T-helper 17 cell (primary cell): Measurements from ENCODE around the gene ITK. TPM values are rescaled to one million over a fixed set of nuclear protein-coding genes. Genes with fewer than 3 reads are reported as not detected.
"Not testable (repeated sequence)": the region's sequence is repeated elsewhere in the genome, so short reads cannot be mapped to it uniquely, and the experiment has no call there.

Experiments
- ATAC-seq: fragments of 150-1000 bp; cut with Tn5 transposase; 2 replicates; pipeline ENCODE4 v1.10.0; 2021; ENCODE audit warnings: mild to moderate bottlenecking, moderate library complexity
- DNase-seq, 3 donors: peaks; one replicate each; pipeline versions ENCODE4 v3.0.0 to v3.0.0-alpha.2; 2020 to 2021
- H3K9me3 ChIP-seq: one replicate; pipeline ENCODE4 v1.7.0; 2013; ENCODE audit warnings: low read length, mild to moderate bottlenecking; ENCODE audit not compliant: control insufficient read depth, poor library complexity, severe bottlenecking
- H3K27ac Mint-ChIP-seq: one replicate; pipeline ENCODE4 v1.8.0; 2022; ENCODE audit warnings: mild to moderate bottlenecking, moderate library complexity, mixed read lengths
- H3K27me3 Mint-ChIP-seq: one replicate; pipeline ENCODE4 v1.8.0; 2022; ENCODE audit warnings: mixed read lengths
- H3K36me3 Mint-ChIP-seq: one replicate; pipeline ENCODE4 v1.8.0; 2022; ENCODE audit warnings: low read depth, mixed read lengths
- H3K4me1 Mint-ChIP-seq: one replicate; pipeline ENCODE4 v1.8.0; 2022; ENCODE audit warnings: mild to moderate bottlenecking, mixed read lengths
- H3K4me3 Mint-ChIP-seq: one replicate; pipeline ENCODE4 v1.8.0; 2022; ENCODE audit warnings: mild to moderate bottlenecking, moderate library complexity, mixed read lengths
- total RNA-seq, 4 donors: library from RNA in 2 of 4; stranded (reverse) in 2 of 4; gene quantifications; one replicate each; pipeline ENCODE4 v1.2.3 and lab custom pipeline; 2022 to 2026

Gene ITK
- total RNA-seq, 2 donors from 2014 or later: 235 to 319 TPM

- Mint-ChIP-seq H3K27me3 (no peaks in the 10 kb centered on the region), H3K36me3 (peaks cover 18% of the 10 kb centered on the region), H3K4me3 (peak overlapping the region; percentile 97), H3K27ac (peak overlapping the region; percentile 97), H3K4me1 (peaks cover 55% of the 10 kb centered on the region)
- no peaks in the 10 kb centered on the region for H3K9me3 ChIP-seq
- DNase-seq (no peak), ATAC-seq (no peak)
Measured at GRCh38 chr5:157182143-157182757, 1.6 kb downstream of the ITK start.

GRCh38 chr5:157184117-157184670 is 3.6 kb downstream of the ITK start:
- Mint-ChIP-seq H3K27ac (peak overlapping the region; percentile 97), H3K4me3 (peak overlapping the region; percentile 97), H3K27me3 (no peaks in the 10 kb centered on the region), H3K36me3 (peaks cover 23% of the 10 kb centered on the region), H3K4me1 (peaks cover 55% of the 10 kb centered on the region)
- DNase-seq (no peak), ATAC-seq (no peak)
- no peaks in the 10 kb centered on the region for H3K9me3 ChIP-seq

GRCh38 chr5:157185122-157185521 is 4.5 kb downstream of the ITK start:
- ATAC-seq, H3K9me3 ChIP-seq, DNase-seq, H3K27me3 Mint-ChIP-seq: not testable (repeated sequence)
- Mint-ChIP-seq H3K4me3 (peak overlapping the region; percentile 97), H3K4me1 (peaks cover 54% of the 10 kb centered on the region), H3K36me3 (peaks cover 23% of the 10 kb centered on the region), H3K27ac (peak overlapping the region; percentile 97)

- DNase-seq: no peak
- ATAC-seq: peak; percentile 11
- H3K27ac Mint-ChIP-seq: peak overlapping the region; percentile 97
- peak overlapping the region; percentile 97 for H3K4me3 Mint-ChIP-seq
- H3K4me1 Mint-ChIP-seq: peaks cover 56% of the 10 kb centered on the region
- no peaks in the 10 kb centered on the region for H3K9me3 ChIP-seq
- peaks cover 27% of the 10 kb centered on the region for H3K36me3 Mint-ChIP-seq
- no peaks in the 10 kb centered on the region for H3K27me3 Mint-ChIP-seq
Measured at GRCh38 chr5:157186309-157187045, 5.8 kb downstream of the ITK start.

GRCh38 chr5:157187046-157187754 is 6.6 kb downstream of the ITK start:
- peaks cover 27% of the 10 kb centered on the region for H3K36me3 Mint-ChIP-seq
- ATAC-seq (peak; percentile 38), DNase-seq (no peak)
- H3K27me3 Mint-ChIP-seq: no peaks in the 10 kb centered on the region
- H3K9me3 ChIP-seq: peaks cover 2% of the 10 kb centered on the region
- peak overlapping the region; percentile 97 for H3K4me3 Mint-ChIP-seq
- peaks cover 62% of the 10 kb centered on the region for H3K4me1 Mint-ChIP-seq
- H3K27ac Mint-ChIP-seq: peak overlapping the region; percentile 97

- peak; percentile 15 for ATAC-seq
- H3K9me3 ChIP-seq: peaks cover 3% of the 10 kb centered on the region
- no peaks in the 10 kb centered on the region for H3K27me3 Mint-ChIP-seq
- H3K4me1 Mint-ChIP-seq: peaks cover 70% of the 10 kb centered on the region
- no peak for DNase-seq
- H3K36me3 Mint-ChIP-seq: peaks cover 27% of the 10 kb centered on the region
- peak overlapping the region; percentile 97 for H3K4me3 Mint-ChIP-seq
- peak overlapping the region; percentile 97 for H3K27ac Mint-ChIP-seq
Measured at GRCh38 chr5:157188270-157188669, 7.6 kb downstream of the ITK start.

GRCh38 chr5:157189223-157189622 is 8.6 kb downstream of the ITK start:
- no peak for ATAC-seq
- peak overlapping the region; percentile 97 for H3K27ac Mint-ChIP-seq
- DNase-seq: no peak
- peaks cover 3% of the 10 kb centered on the region for H3K9me3 ChIP-seq
- H3K4me1 Mint-ChIP-seq: peaks cover 69% of the 10 kb centered on the region
- H3K36me3 Mint-ChIP-seq: peaks cover 20% of the 10 kb centered on the region
- peak overlapping the region; percentile 97 for H3K4me3 Mint-ChIP-seq
- no peaks in the 10 kb centered on the region for H3K27me3 Mint-ChIP-seq

GRCh38 chr5:157193699-157194424 is 13.2 kb downstream of the ITK start:
- H3K9me3 ChIP-seq: peaks cover 3% of the 10 kb centered on the region
- peaks cover 69% of the 10 kb centered on the region for H3K4me1 Mint-ChIP-seq
- H3K27ac Mint-ChIP-seq: peak overlapping the region; percentile 97
- ATAC-seq (peak; percentile 66), DNase-seq (no peak)
- no peaks in the 10 kb centered on the region for H3K27me3 Mint-ChIP-seq
- H3K36me3 Mint-ChIP-seq: peaks cover 12% of the 10 kb centered on the region
- H3K4me3 Mint-ChIP-seq: peak overlapping the region; percentile 77

- H3K27ac Mint-ChIP-seq: peak overlapping the region; percentile 97
- H3K4me1 Mint-ChIP-seq: peaks cover 62% of the 10 kb centered on the region
- DNase-seq: no peak
- peaks cover 10% of the 10 kb centered on the region for H3K36me3 Mint-ChIP-seq
- H3K27me3 Mint-ChIP-seq: no peaks in the 10 kb centered on the region
- ATAC-seq: peak; percentile 55
- peak overlapping the region; percentile 73 for H3K4me3 Mint-ChIP-seq
- H3K9me3 ChIP-seq: peaks cover 3% of the 10 kb centered on the region
Measured at GRCh38 chr5:157196045-157196444, 15.4 kb downstream of the ITK start.

GRCh38 chr5:157197086-157197485 is 16.4 kb downstream of the ITK start:
- Mint-ChIP-seq H3K4me1 (peaks cover 63% of the 10 kb centered on the region), H3K36me3 (peaks cover 10% of the 10 kb centered on the region), H3K4me3 (peak overlapping the region; percentile 57), H3K27me3 (no peaks in the 10 kb centered on the region), H3K27ac (peak overlapping the region; percentile 97)
- H3K9me3 ChIP-seq: peaks cover 3% of the 10 kb centered on the region
- ATAC-seq (peak; percentile 66), DNase-seq (peak in 1 of 3 donors; percentile 30)

GRCh38 chr5:157198277-157198986 is 17.8 kb downstream of the ITK start:
- ATAC-seq (peak; percentile 33), DNase-seq (peak in 1 of 3 donors; percentile 49)
- H3K27ac Mint-ChIP-seq: peak overlapping the region; percentile 97
- H3K4me1 Mint-ChIP-seq: peaks cover 65% of the 10 kb centered on the region
- H3K36me3 Mint-ChIP-seq: peaks cover 17% of the 10 kb centered on the region
- H3K9me3 ChIP-seq: no peaks in the 10 kb centered on the region
- H3K4me3 Mint-ChIP-seq: peak overlapping the region; percentile 82
- no peaks in the 10 kb centered on the region for H3K27me3 Mint-ChIP-seq

- H3K4me3 Mint-ChIP-seq: peak overlapping the region; percentile 68
- H3K4me1 Mint-ChIP-seq: peaks cover 54% of the 10 kb centered on the region
- H3K9me3 ChIP-seq: no peaks in the 10 kb centered on the region
- H3K27me3 Mint-ChIP-seq: no peaks in the 10 kb centered on the region
- DNase-seq (no peak), ATAC-seq (no peak)
- peaks cover 18% of the 10 kb centered on the region for H3K36me3 Mint-ChIP-seq
- H3K27ac Mint-ChIP-seq: peak overlapping the region; percentile 97
Measured at GRCh38 chr5:157201857-157202256, 21.2 kb downstream of the ITK start.
